ENCODE measurements around the gene TMCO4.

TMCO4 gene

GRCh38 chr1:19678931-19679453 is 120.7 kb downstream of the TMCO4 start:
- peaks cover 12% of the 10 kb centered on the region for H3K27me3 Mint-ChIP-seq
- ATAC-seq (ENCODE audit: low read depth) (no peak), DNase-seq (ENCODE audit: low spot score in 2 of 2) (no peak)
- no peak overlapping the region for H3K4me3 Mint-ChIP-seq
- H3K36me3 Mint-ChIP-seq, result peaks cover 6% of the 10 kb centered on the region
- H3K4me1 Mint-ChIP-seq, result no peaks in the 10 kb centered on the region
- H3K27ac Mint-ChIP-seq, result no peak overlapping the region
- H3K9me3 Mint-ChIP-seq, result no peaks in the 10 kb centered on the region

DNA sequence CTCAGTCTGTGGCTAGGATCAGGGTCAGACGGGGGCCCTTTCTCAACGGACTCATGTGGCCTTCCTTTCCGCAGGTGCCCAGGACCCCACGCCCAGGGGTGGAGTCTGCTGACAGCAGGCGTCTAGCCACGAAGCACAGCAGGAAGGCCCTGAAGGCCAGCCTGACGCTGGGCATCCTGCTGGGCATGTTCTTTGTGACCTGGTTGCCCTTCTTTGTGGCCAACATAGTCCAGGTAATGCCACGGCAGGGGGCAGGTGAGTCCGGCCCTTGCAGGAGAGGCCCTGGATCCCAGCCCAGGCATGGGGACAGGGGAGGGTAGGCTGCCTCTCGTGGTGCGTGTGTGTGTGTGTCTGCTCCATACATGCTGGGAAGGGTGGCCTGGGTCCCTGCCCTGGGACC is 121.2 kb downstream of the TMCO4 start:
- no peak for DNase-seq (ENCODE audit: low spot score in 2 of 2)
- no peak for ATAC-seq (ENCODE audit: low read depth)
- Mint-ChIP-seq H3K27me3 (peaks cover 12% of the 10 kb centered on the region), H3K36me3 (peaks cover 6% of the 10 kb centered on the region), H3K4me3 (no peak overlapping the region), H3K9me3 (no peaks in the 10 kb centered on the region), H3K4me1 (no peaks in the 10 kb centered on the region), H3K27ac (no peak overlapping the region)

DNA sequence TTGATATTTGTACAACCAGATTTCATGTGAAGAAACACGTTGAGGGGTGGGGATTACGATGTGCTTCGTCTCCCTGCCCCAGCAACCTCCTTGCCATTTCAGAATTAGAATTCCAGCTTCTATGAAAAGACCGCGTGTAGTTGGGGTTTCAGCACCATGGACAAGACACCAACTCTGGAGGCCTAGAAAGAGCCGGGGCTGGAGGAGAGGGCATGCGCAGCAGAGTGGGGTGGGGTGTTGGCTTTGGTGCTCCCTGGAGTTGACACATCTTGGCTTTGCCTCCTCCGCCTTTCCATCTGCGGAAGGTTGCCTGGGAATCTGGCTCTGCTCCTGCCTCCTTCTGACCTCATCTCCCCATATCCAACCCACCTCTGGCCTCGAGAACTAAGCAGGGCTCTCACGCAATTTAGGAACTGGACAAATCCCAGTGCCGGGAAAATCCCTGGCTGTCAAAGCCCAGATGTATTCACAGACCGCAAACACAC is 123.2 kb downstream of the TMCO4 start:
- no peaks in the 10 kb centered on the region for H3K4me1 Mint-ChIP-seq
- H3K36me3 Mint-ChIP-seq, result no peaks in the 10 kb centered on the region
- H3K27ac Mint-ChIP-seq, result no peak overlapping the region
- H3K4me3 Mint-ChIP-seq, result no peak overlapping the region
- H3K9me3 Mint-ChIP-seq, result no peaks in the 10 kb centered on the region
- DNase-seq (ENCODE audit: low spot score in 2 of 2), result no peak
- H3K27me3 Mint-ChIP-seq, result peaks cover 17% of the 10 kb centered on the region
- no peak for ATAC-seq (ENCODE audit: low read depth)

DNA sequence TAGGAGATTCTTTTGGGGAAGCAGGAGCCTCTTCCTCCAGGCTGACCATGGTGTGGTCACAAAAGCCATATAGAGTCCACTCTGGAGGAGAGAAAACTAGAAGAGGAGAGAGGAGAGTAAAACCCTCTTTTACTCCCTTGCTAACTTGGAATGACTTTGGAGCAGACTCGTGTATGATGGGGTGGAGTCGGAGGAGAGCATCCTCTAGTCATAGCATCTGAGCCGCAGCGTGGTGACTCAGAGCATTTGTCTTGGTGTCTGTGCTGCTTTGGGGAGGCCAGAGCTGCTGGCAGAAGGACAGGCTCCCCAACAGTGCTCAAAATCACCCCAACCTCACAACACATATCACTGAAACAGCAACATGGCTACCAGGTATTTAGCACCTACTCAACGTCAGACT is 123.9 kb downstream of the TMCO4 start:
- Mint-ChIP-seq H3K4me1 (no peaks in the 10 kb centered on the region), H3K27ac (no peak overlapping the region), H3K9me3 (no peaks in the 10 kb centered on the region), H3K4me3 (no peak overlapping the region), H3K36me3 (no peaks in the 10 kb centered on the region), H3K27me3 (peaks cover 18% of the 10 kb centered on the region)
- DNase-seq (ENCODE audit: low spot score in 2 of 2), result no peak
- no peak for ATAC-seq (ENCODE audit: low read depth)

- peaks cover 24% of the 10 kb centered on the region for H3K27me3 Mint-ChIP-seq
- H3K27ac Mint-ChIP-seq, result no peak overlapping the region
- DNase-seq (ENCODE audit: low spot score in 2 of 2) (no peak), ATAC-seq (ENCODE audit: low read depth) (no peak)
- H3K9me3 Mint-ChIP-seq, result no peaks in the 10 kb centered on the region
- H3K4me1 Mint-ChIP-seq, result peaks cover 2% of the 10 kb centered on the region
- no peak overlapping the region for H3K4me3 Mint-ChIP-seq
- H3K36me3 Mint-ChIP-seq, result no peaks in the 10 kb centered on the region
Observed at GRCh38 chr1:19672237-19672636, 127.5 kb downstream of the TMCO4 start.

DNA sequence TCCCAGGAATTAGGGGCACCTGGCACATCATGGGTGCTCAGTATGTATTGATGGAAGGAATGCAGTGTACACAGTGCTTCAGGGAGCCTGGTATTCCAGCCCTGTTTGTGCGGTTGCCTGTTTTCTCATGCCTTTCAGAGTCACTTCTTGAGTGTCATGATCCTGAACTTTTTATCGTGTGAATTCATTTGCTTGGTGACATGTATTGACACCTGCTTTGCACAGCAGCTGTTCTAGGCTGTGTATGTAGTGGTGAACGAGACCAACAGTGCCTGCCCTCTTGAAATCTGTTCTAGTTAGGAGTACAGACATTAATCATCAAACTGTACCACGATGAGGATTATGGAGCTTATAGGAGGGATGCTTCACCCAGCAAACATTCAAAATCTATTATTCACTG is 128.9 kb downstream of the TMCO4 start:
- Mint-ChIP-seq H3K4me3 (no peak overlapping the region), H3K9me3 (no peaks in the 10 kb centered on the region), H3K27me3 (peaks cover 33% of the 10 kb centered on the region), H3K36me3 (no peaks in the 10 kb centered on the region), H3K4me1 (peaks cover 5% of the 10 kb centered on the region), H3K27ac (no peak overlapping the region)
- no peak for DNase-seq (ENCODE audit: low spot score in 2 of 2)
- ATAC-seq (ENCODE audit: low read depth), result no peak

GRCh38 chr1:19668888-19669287 is 130.8 kb downstream of the TMCO4 start:
- ATAC-seq (ENCODE audit: low read depth), result no peak
- Mint-ChIP-seq H3K4me1 (peaks cover 10% of the 10 kb centered on the region), H3K27me3 (peaks cover 27% of the 10 kb centered on the region), H3K36me3 (peaks cover 1% of the 10 kb centered on the region), H3K4me3 (no peak overlapping the region), H3K27ac (no peak overlapping the region), H3K9me3 (no peaks in the 10 kb centered on the region)
- DNase-seq (ENCODE audit: low spot score in 2 of 2), result no peak

DNA sequence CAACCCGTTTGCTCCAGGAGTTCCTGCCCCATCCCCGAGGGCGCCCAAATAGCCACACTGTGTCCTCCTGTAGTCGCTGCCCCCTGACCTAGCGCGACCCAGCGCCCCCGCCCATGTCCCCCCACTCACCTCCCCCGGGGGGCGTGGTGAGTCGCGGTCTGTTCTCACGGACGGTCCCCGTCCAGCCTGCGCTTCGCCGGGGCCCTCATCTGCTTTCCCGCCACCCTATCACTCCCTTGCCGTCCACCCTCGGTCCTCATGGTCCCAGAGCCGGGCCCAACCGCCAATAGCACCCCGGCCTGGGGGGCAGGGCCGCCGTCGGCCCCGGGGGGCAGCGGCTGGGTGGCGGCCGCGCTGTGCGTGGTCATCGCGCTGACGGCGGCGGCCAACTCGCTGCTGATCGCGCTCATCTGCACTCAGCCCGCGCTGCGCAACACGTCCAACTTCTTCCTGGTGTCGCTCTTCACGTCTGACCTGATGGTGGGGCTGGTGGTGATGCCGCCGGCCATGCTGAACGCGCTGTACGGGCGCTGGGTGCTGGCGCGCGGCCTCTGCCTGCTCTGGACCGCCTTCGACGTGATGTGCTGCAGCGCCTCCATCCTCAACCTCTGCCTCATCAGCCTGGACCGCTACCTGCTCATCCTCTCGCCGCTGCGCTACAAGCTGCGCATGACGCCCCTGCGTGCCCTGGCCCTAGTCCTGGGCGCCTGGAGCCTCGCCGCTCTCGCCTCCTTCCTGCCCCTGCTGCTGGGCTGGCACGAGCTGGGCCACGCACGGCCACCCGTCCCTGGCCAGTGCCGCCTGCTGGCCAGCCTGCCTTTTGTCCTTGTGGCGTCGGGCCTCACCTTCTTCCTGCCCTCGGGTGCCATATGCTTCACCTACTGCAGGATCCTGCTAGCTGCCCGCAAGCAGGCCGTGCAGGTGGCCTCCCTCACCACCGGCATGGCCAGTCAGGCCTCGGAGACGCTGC is 133.9 kb downstream of the TMCO4 start:
- H3K4me1 Mint-ChIP-seq, result peaks cover 12% of the 10 kb centered on the region
- H3K36me3 Mint-ChIP-seq, result peaks cover 1% of the 10 kb centered on the region
- DNase-seq (ENCODE audit: low spot score in 2 of 2) (no peak), ATAC-seq (ENCODE audit: low read depth) (no peak)
- no peaks in the 10 kb centered on the region for H3K9me3 Mint-ChIP-seq
- peak overlapping the region; percentile 86 for H3K4me3 Mint-ChIP-seq
- no peak overlapping the region for H3K27ac Mint-ChIP-seq
- H3K27me3 Mint-ChIP-seq, result peaks cover 24% of the 10 kb centered on the region

DNA sequence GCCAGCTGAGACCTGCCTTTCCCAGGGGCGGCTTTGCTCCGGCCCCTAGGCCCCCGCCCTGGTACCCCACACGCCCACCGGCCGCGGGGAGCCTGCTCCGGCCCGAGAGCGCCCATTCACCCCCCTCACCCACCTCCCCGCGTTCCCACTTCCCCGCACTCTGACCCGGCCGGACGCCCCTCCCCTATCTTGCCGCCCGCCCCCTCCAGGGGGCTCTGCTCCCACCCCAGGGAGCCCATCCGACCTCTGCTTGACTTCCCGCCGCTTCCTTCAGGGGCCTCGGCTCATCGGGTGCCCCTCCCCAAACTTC is 134.6 kb downstream of the TMCO4 start:
- H3K9me3 Mint-ChIP-seq, result no peaks in the 10 kb centered on the region
- H3K4me1 Mint-ChIP-seq, result peaks cover 12% of the 10 kb centered on the region
- H3K27ac Mint-ChIP-seq, result no peak overlapping the region
- peaks cover 24% of the 10 kb centered on the region for H3K27me3 Mint-ChIP-seq
- ATAC-seq (ENCODE audit: low read depth) (peak; percentile 6), DNase-seq (ENCODE audit: low spot score in 2 of 2) (no peak)
- H3K36me3 Mint-ChIP-seq, result peaks cover 1% of the 10 kb centered on the region
- H3K4me3 Mint-ChIP-seq, result peak overlapping the region; percentile 86

- peaks cover 20% of the 10 kb centered on the region for H3K27me3 Mint-ChIP-seq
- ATAC-seq (ENCODE audit: low read depth) (peak; percentile 51), DNase-seq (ENCODE audit: low spot score in 2 of 2) (no peak)
- peaks cover 1% of the 10 kb centered on the region for H3K36me3 Mint-ChIP-seq
- no peaks in the 10 kb centered on the region for H3K9me3 Mint-ChIP-seq
- H3K27ac Mint-ChIP-seq, result no peak within 1 kb of the TSS
- peaks cover 12% of the 10 kb centered on the region for H3K4me1 Mint-ChIP-seq
- peak within 1 kb of the TSS; percentile 86 for H3K4me3 Mint-ChIP-seq
Observed at GRCh38 chr1:19664453-19665185, 135.1 kb downstream of the TMCO4 start, which contains the start of gene HTR6. TSS of gene HTR6 (plus strand) at chr1:19664875. CDS start at chr1:19665754, 879 bp downstream.

GRCh38 chr1:19662313-19662712 is 137.4 kb downstream of the TMCO4 start:
- Mint-ChIP-seq H3K27ac (no peak overlapping the region), H3K27me3 (peaks cover 22% of the 10 kb centered on the region), H3K36me3 (peaks cover 1% of the 10 kb centered on the region), H3K4me1 (peaks cover 13% of the 10 kb centered on the region), H3K9me3 (no peaks in the 10 kb centered on the region), H3K4me3 (no peak overlapping the region)
- no peak for DNase-seq (ENCODE audit: low spot score in 2 of 2)
- no peak for ATAC-seq (ENCODE audit: low read depth)

GRCh38 chr1:19661721-19662228 is 137.9 kb downstream of the TMCO4 start:
- ATAC-seq (ENCODE audit: low read depth) (no peak), DNase-seq (ENCODE audit: low spot score in 2 of 2) (no peak)
- Mint-ChIP-seq H3K36me3 (peaks cover 1% of the 10 kb centered on the region), H3K27ac (no peak overlapping the region), H3K9me3 (no peaks in the 10 kb centered on the region), H3K27me3 (peaks cover 18% of the 10 kb centered on the region), H3K4me1 (peaks cover 13% of the 10 kb centered on the region), H3K4me3 (no peak overlapping the region)

DNA sequence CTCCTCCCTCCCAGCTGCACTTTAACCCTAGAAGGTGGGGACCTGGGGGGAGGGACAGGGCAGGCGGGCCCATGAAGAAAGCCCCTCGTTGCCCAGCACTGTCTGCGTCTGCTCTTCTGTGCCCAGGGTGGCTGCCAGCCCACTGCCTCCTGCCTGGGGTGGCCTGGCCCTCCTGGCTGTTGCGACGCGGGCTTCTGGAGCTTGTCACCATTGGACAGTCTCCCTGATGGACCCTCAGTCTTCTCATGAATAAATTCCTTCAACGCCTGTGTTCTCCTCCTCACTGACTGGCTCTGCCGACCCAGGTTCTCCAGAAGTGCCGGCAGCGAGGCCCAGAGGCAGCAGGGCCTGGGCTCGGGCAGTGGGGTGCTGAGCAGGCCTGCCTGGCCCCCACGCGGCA is 141.5 kb downstream of the TMCO4 start:
- no peak for ATAC-seq (ENCODE audit: low read depth)

DNA sequence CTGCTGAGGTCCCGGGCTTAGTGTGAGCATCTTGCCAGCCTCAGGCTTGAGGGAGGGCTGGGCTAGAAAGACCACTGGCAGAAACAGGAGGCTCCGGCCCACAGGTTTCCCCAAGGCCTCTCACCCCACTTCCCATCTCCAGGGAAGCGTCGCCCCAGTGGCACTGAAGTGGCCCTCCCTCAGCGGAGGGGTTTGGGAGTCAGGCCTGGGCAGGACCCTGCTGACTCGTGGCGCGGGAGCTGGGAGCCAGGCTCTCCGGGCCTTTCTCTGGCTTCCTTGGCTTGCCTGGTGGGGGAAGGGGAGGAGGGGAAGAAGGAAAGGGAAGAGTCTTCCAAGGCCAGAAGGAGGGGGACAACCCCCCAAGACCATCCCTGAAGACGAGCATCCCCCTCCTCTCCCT is 142.2 kb downstream of the TMCO4 start:
- Mint-ChIP-seq H3K9me3 (no peaks in the 10 kb centered on the region), H3K36me3 (no peaks in the 10 kb centered on the region)

More for the DNA sequence above, 141.5 kb downstream of the TMCO4 start:
- no peaks in the 10 kb centered on the region for H3K9me3 Mint-ChIP-seq
- peaks cover 10% of the 10 kb centered on the region for H3K4me1 Mint-ChIP-seq
- H3K4me3 Mint-ChIP-seq, result no peak overlapping the region
- H3K27me3 Mint-ChIP-seq, result peaks cover 8% of the 10 kb centered on the region
- H3K36me3 Mint-ChIP-seq, result no peaks in the 10 kb centered on the region
- H3K27ac Mint-ChIP-seq, result no peak overlapping the region
- no peak for DNase-seq (ENCODE audit: low spot score in 2 of 2)

More for the DNA sequence above, 142.2 kb downstream of the TMCO4 start:
- DNase-seq (ENCODE audit: low spot score in 2 of 2) (no peak), ATAC-seq (ENCODE audit: low read depth) (no peak)
- Mint-ChIP-seq H3K27ac (no peak overlapping the region), H3K27me3 (peaks cover 8% of the 10 kb centered on the region), H3K4me1 (peaks cover 10% of the 10 kb centered on the region), H3K4me3 (no peak overlapping the region)
